Astrocyte (in vitro differentiated cells and primary cell): ENCODE results near the gene NCAPG2. TPM values are rescaled to one million over a fixed set of nuclear protein-coding genes. Genes with fewer than 3 reads are reported as not detected.

Experiments
- DNase-seq: peaks from one replicate; pipeline ENCODE4 v3.0.0-alpha.2; 2010; ENCODE audit warnings: low read depth
- FAIRE-seq: peaks from 2 replicates; lab custom pipeline; 2011; peaks lifted over from hg19 to GRCh38; lab: Jason Lieb, UNC
- H2AFZ ChIP-seq: 2 replicates; pipeline ENCODE4 v1.6.0; 2012; ENCODE audit warnings: low read depth, low read length, inconsistent platforms
- H3K27ac ChIP-seq: 2 replicates; pipeline ENCODE4 v1.5.1; 2011; ENCODE audit warnings: low read depth, low read length, inconsistent platforms
- H3K27me3 ChIP-seq: 2 replicates; pipeline ENCODE4 v1.6.0; 2011; ENCODE audit warnings: low read length, inconsistent platforms; ENCODE audit not compliant: insufficient read depth
- H3K36me3 ChIP-seq: 2 replicates; pipeline ENCODE4 v1.5.1; 2011; ENCODE audit warnings: low read length, inconsistent platforms; ENCODE audit not compliant: insufficient read depth
- H3K4me1 ChIP-seq: 2 replicates; pipeline ENCODE4 v1.5.1; 2011; ENCODE audit warnings: low read length, inconsistent platforms; ENCODE audit not compliant: insufficient read depth
- H3K4me2 ChIP-seq: 2 replicates; pipeline ENCODE4 v1.6.0; 2012; ENCODE audit warnings: low read length, inconsistent platforms
- H3K4me3 ChIP-seq: 2 replicates; pipeline ENCODE4 v1.5.1; 2011; ENCODE audit warnings: low read depth, mild to moderate bottlenecking, low read length, inconsistent platforms; ENCODE audit not compliant: insufficient read depth
- H3K79me2 ChIP-seq: 2 replicates; pipeline ENCODE4 v1.6.0; 2012; ENCODE audit warnings: mild to moderate bottlenecking, low read length, inconsistent platforms; ENCODE audit not compliant: insufficient read depth
- H3K9ac ChIP-seq: 2 replicates; pipeline ENCODE4 v1.6.0; 2012; ENCODE audit warnings: mild to moderate bottlenecking, low read length, inconsistent platforms
- H3K9me3 ChIP-seq: 2 replicates; pipeline ENCODE4 v1.5.1; 2012; ENCODE audit warnings: low read depth, mild to moderate bottlenecking, low read length, inconsistent platforms; ENCODE audit not compliant: insufficient read depth
- H4K20me1 ChIP-seq: 2 replicates; pipeline ENCODE4 v1.6.0; 2012; ENCODE audit warnings: low read length, inconsistent platforms; ENCODE audit not compliant: insufficient read depth
- H3K27ac Mint-ChIP-seq: one replicate; pipeline ENCODE4 v1.8.0; 2021; ENCODE audit warnings: mild to moderate bottlenecking, mixed read lengths; ENCODE audit not compliant: unreplicated experiment
- H3K27me3 Mint-ChIP-seq: one replicate; pipeline ENCODE4 v1.8.0; 2021; ENCODE audit warnings: low read depth, mixed read lengths; ENCODE audit not compliant: unreplicated experiment
- H3K36me3 Mint-ChIP-seq: one replicate; pipeline ENCODE4 v1.8.0; 2021; ENCODE audit warnings: low read depth, mixed read lengths; ENCODE audit not compliant: unreplicated experiment
- H3K4me1 Mint-ChIP-seq: one replicate; pipeline ENCODE4 v1.8.0; 2021; ENCODE audit warnings: low read depth, mixed read lengths; ENCODE audit not compliant: unreplicated experiment
- H3K4me3 Mint-ChIP-seq: one replicate; pipeline ENCODE4 v1.8.0; 2021; ENCODE audit warnings: mild to moderate bottlenecking, moderate library complexity, mixed read lengths; ENCODE audit not compliant: unreplicated experiment
- H3K9me3 Mint-ChIP-seq: one replicate; pipeline ENCODE4 v1.8.0; 2021; ENCODE audit warnings: mild to moderate bottlenecking, mixed read lengths; ENCODE audit not compliant: unreplicated experiment
- EZH2 ChIP-seq: IDR thresholded peaks from 2 replicates; pipeline ENCODE4 v1.6.1; 2012; ENCODE audit warnings: mild to moderate bottlenecking, low read length, inconsistent platforms; ENCODE audit not compliant: insufficient read depth
- total RNA-seq: library from RNA; stranded (reverse); gene quantifications from 2 replicates; pipeline ENCODE4 v1.2.1, GENCODE V29; 2021
- TF ChIP-seq, protein P1 (sequence below): IDR thresholded peaks from 2 replicates; pipeline ENCODE4 v1.5.1; 2011; ENCODE audit warnings: low read depth, mild to moderate bottlenecking, inconsistent platforms, low read length, moderate library complexity; ENCODE audit not compliant: insufficient read depth

Gene NCAPG2
- total RNA-seq, 1 donor from 2014 or later, result 9.6 TPM

- Mint-ChIP-seq H3K27ac (no peak overlapping the region), H3K4me3 (no peak overlapping the region), H3K4me1 (peaks cover 1% of the 10 kb centered on the region), H3K27me3 (no peaks in the 10 kb centered on the region), H3K36me3 (peaks cover 3% of the 10 kb centered on the region), H3K9me3 (no peaks in the 10 kb centered on the region)
- Histone ChIP-seq H3K9me3 (no peaks in the 10 kb centered on the region), H3K9ac (no peak overlapping the region), H2AFZ (no peak overlapping the region), H3K79me2 (no peaks in the 10 kb centered on the region), H3K36me3 (peaks cover 16% of the 10 kb centered on the region), H3K27ac (no peak overlapping the region), H3K4me1 (no peaks in the 10 kb centered on the region), H4K20me1 (no peaks in the 10 kb centered on the region), H3K27me3 (no peaks in the 10 kb centered on the region), H3K4me3 (no peak overlapping the region), H3K4me2 (no peak overlapping the region)
- DNase-seq, result no peak
- FAIRE-seq, result no peak
- TF ChIP-seq, protein P1, sequence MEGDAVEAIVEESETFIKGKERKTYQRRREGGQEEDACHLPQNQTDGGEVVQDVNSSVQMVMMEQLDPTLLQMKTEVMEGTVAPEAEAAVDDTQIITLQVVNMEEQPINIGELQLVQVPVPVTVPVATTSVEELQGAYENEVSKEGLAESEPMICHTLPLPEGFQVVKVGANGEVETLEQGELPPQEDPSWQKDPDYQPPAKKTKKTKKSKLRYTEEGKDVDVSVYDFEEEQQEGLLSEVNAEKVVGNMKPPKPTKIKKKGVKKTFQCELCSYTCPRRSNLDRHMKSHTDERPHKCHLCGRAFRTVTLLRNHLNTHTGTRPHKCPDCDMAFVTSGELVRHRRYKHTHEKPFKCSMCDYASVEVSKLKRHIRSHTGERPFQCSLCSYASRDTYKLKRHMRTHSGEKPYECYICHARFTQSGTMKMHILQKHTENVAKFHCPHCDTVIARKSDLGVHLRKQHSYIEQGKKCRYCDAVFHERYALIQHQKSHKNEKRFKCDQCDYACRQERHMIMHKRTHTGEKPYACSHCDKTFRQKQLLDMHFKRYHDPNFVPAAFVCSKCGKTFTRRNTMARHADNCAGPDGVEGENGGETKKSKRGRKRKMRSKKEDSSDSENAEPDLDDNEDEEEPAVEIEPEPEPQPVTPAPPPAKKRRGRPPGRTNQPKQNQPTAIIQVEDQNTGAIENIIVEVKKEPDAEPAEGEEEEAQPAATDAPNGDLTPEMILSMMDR, result no peak
- no peak for TF ChIP-seq EZH2
Observed at GRCh38 chr7:158749396-158749795, 44.8 kb upstream of the NCAPG2 start.

- Mint-ChIP-seq H3K27ac (no peak overlapping the region), H3K36me3 (peaks cover 5% of the 10 kb centered on the region), H3K9me3 (no peaks in the 10 kb centered on the region), H3K27me3 (no peaks in the 10 kb centered on the region), H3K4me1 (no peaks in the 10 kb centered on the region), H3K4me3 (no peak overlapping the region)
- FAIRE-seq (no peak), DNase-seq (no peak)
- Histone ChIP-seq H3K36me3 (peaks cover 19% of the 10 kb centered on the region), H3K9ac (no peak overlapping the region), H3K79me2 (no peaks in the 10 kb centered on the region), H3K27ac (no peak overlapping the region), H2AFZ (no peak overlapping the region), H4K20me1 (no peaks in the 10 kb centered on the region), H3K4me2 (no peak overlapping the region), H3K4me1 (no peaks in the 10 kb centered on the region), H3K9me3 (no peaks in the 10 kb centered on the region), H3K27me3 (no peaks in the 10 kb centered on the region), H3K4me3 (no peak overlapping the region)
- TF ChIP-seq EZH2, result no peak
- TF ChIP-seq, protein P1, result no peak
Observed at GRCh38 chr7:158748335-158748734, 43.7 kb upstream of the NCAPG2 start.

- FAIRE-seq (no peak), DNase-seq (no peak)
- no peak overlapping the region for H3K4me2 ChIP-seq
- H3K36me3 ChIP-seq, result peaks cover 16% of the 10 kb centered on the region
- H3K79me2 ChIP-seq, result no peaks in the 10 kb centered on the region
- H3K4me3 ChIP-seq, result no peak overlapping the region
- H3K9ac ChIP-seq, result no peak overlapping the region
- no peaks in the 10 kb centered on the region for H3K4me1 ChIP-seq
- Mint-ChIP-seq H3K4me3 (no peak overlapping the region), H3K27me3 (no peaks in the 10 kb centered on the region), H3K27ac (no peak overlapping the region), H3K9me3 (no peaks in the 10 kb centered on the region), H3K36me3 (peaks cover 12% of the 10 kb centered on the region), H3K4me1 (no peaks in the 10 kb centered on the region)
- H3K9me3 ChIP-seq, result no peaks in the 10 kb centered on the region
- no peak overlapping the region for H2AFZ ChIP-seq
- no peaks in the 10 kb centered on the region for H4K20me1 ChIP-seq
- H3K27me3 ChIP-seq, result no peaks in the 10 kb centered on the region
- TF ChIP-seq, protein P1, result no peak
- TF ChIP-seq EZH2, result no peak
- no peak overlapping the region for H3K27ac ChIP-seq
Observed at GRCh38 chr7:158747408-158747807, 42.8 kb upstream of the NCAPG2 start.
